Fibroblast of pulmonary artery (primary cell): Measurements from ENCODE around the gene PRKRA.

Experiments
- DNase-seq: peaks from one replicate; pipeline ENCODE4 v3.0.0-alpha.2; 2010; ENCODE audit warnings: low read depth
- H3K4me3 ChIP-seq: replicated peaks from 2 replicates; pipeline ENCODE4 v1.5.1; 2011; ENCODE audit warnings: low read depth, mild to moderate bottlenecking, control low read depth, low read length, moderate library complexity
- TF ChIP-seq, protein P1 (sequence below): IDR thresholded peaks from 2 replicates; pipeline ENCODE4 v1.5.1; 2011; ENCODE audit warnings: mild to moderate bottlenecking, control low read depth, low read length, inconsistent platforms; ENCODE audit errors: missing control alignments

Gene PRKRA

GRCh38 chr2:178484245-178485041, 33.5 kb upstream of the PRKRA start:
- no peak overlapping the region for H3K4me3 ChIP-seq
- peak; percentile 44 for DNase-seq
- TF ChIP-seq, protein P1, sequence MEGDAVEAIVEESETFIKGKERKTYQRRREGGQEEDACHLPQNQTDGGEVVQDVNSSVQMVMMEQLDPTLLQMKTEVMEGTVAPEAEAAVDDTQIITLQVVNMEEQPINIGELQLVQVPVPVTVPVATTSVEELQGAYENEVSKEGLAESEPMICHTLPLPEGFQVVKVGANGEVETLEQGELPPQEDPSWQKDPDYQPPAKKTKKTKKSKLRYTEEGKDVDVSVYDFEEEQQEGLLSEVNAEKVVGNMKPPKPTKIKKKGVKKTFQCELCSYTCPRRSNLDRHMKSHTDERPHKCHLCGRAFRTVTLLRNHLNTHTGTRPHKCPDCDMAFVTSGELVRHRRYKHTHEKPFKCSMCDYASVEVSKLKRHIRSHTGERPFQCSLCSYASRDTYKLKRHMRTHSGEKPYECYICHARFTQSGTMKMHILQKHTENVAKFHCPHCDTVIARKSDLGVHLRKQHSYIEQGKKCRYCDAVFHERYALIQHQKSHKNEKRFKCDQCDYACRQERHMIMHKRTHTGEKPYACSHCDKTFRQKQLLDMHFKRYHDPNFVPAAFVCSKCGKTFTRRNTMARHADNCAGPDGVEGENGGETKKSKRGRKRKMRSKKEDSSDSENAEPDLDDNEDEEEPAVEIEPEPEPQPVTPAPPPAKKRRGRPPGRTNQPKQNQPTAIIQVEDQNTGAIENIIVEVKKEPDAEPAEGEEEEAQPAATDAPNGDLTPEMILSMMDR, result no peak

GRCh38 chr2:178482437-178482836, 31.5 kb upstream of the PRKRA start:
- no peak for DNase-seq
- TF ChIP-seq, protein P1, result no peak
- peak overlapping the region; percentile 2 for H3K4me3 ChIP-seq

DNA sequence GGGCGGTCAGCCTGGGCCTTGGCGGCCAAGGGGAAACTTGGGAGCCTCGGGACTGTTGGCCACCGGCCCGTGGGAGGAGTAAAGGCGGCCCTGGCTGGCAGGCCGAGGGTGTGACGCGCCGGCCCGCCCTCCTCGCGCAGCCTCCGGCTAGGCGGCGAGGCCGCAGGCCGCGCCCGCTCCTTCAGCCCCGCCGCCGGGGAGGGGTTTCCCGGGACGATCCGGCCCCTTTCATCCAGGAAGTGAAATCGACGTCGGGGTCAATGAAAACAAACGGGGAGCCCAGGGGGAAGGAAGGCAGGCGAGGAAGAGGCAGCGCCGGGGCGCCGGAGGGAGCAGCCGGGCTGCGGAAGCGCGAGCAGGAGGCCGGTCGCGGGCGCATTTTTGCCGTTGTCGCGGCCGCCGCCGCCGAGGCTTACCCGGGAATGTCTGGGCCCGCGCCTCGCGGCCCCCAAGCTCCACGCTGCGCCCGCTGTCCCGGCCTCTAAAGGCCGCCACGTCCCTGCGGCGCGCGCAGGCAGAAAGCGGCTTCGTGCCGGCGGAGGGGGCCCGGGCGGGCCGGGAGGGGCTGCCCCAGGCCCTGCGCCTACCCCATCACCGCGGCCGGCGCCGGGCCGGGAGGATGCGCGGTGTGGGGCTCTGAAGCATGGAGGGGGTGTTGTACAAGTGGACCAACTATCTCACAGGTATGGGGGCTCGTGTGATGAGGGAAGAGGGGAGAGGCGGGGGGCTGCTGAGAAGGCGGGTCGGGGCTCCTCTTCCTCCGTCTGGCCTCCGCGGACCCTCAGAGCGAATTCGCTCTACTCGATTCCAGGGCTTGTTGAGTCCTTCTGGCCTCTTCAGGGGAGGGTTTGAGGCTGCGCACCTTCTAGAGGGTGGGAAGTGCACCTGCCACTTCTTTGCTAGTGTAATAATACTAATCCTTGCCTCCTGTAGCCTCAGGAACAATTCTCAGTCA, 29.5 kb upstream of the PRKRA start, which contains the start of gene PLEKHA3:
TSS of gene PLEKHA3 (plus strand) at position 231 of the 955 bp plus-strand sequence. CDS start at position 644, 413 bp downstream.
- peak; percentile 97 for DNase-seq
- H3K4me3 ChIP-seq, result peak within 1 kb of the TSS; percentile 73
- TF ChIP-seq, protein P1, result no peak

- H3K4me3 ChIP-seq, result peak overlapping the region; percentile 73
- TF ChIP-seq, protein P1, result no peak
- DNase-seq, result peak; percentile 17
Measured at GRCh38 chr2:178479758-178480226, 28.8 kb upstream of the PRKRA start.

DNA sequence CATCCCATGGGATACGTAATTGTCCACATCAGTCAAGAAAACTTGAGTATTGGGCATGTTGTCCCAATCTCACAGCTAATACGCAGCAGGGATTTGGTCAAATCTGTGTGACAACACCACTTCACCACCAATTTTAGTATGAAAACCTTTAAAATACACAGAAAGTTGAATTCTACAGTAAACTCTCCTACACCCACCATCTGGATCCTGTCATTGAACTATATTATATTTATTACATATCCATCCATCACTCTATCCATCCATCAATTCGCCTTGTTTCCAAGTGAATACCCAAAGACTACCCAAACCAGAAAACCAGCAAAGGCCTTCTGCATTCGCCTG, 28.3 kb upstream of the PRKRA start:
- peak overlapping the region; percentile 71 for H3K4me3 ChIP-seq
- DNase-seq, result no peak
- TF ChIP-seq, protein P1, result no peak

DNA sequence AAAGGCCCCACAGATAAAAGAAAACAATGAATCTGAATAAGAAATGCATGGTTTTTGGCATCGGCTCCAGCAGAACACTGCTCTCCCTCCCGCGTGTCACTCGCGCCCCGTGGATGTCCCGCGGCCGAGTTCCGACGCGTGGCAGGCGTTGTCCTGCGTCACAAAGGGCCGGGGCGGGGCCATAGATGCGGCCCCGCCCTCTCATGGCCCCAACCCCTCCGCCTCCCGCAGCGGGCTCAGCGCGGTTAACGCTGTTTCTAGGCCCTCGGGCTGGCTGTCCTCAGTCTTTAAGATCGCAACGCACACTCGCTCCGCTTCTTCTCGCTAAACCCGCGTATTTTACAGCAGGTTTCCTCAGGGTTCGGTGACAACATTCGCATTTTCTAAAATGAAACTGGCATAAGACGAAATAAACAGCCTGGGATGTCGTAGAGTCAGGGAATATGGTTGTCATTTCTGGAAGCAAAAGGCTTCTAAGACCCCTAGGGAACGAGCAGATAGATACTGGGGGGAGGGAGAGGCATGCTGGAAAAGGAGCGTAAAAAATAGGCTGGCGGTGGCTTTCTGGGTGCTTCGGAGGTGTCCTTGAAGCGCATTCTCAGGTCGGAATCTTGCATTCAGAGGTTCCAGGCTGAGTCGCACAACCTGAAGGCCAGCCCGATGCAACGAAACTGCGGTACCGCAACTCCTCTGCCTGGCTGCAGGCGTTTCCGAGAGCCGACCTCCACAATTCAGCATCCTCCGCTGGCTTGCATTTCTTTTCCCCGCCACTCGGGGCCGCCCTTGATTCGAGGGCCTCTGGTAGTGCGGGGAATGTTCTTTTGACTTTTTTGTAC, 27.7 kb upstream of the PRKRA start, which contains the start of gene FKBP7:
TSS of gene FKBP7 (minus strand) at position 162 of the 836 bp plus-strand sequence. CDS start at position 61, 101 bp downstream.
- DNase-seq, result peak; percentile 78
- TF ChIP-seq, protein P1, result peak; percentile 62
- peak within 1 kb of the TSS; percentile 71 for H3K4me3 ChIP-seq
